Mesendoderm (in vitro differentiated cells): Measurements from ENCODE around the gene PLSCR2.

Experiments
- DNase-seq: peaks from one replicate; pipeline ENCODE4 v3.0.0; 2013
- H2AK5ac ChIP-seq: 2 replicates; pipeline ENCODE4 v1.6.1; 2013; ENCODE audit warnings: low read length, inconsistent platforms
- H2BK120ac ChIP-seq: 2 replicates; pipeline ENCODE4 v1.6.1; 2013; ENCODE audit warnings: low read depth, mild to moderate bottlenecking, low read length, moderate library complexity, mixed read lengths
- H2BK15ac ChIP-seq: replicated peaks from 2 replicates; pipeline ENCODE4 v1.6.1; 2013; ENCODE audit warnings: low read depth, mild to moderate bottlenecking, moderate library complexity
- H2BK5ac ChIP-seq: 2 replicates; pipeline ENCODE4 v1.6.1; 2013; ENCODE audit warnings: low read length, inconsistent platforms
- H3K18ac ChIP-seq: 2 replicates; pipeline ENCODE4 v1.6.1; 2013; ENCODE audit warnings: mild to moderate bottlenecking, low read length, mixed read lengths
- H3K23ac ChIP-seq: one replicate; pipeline ENCODE4 v1.6.1; 2013; ENCODE audit warnings: low read length
- H3K27ac ChIP-seq: 2 replicates; pipeline ENCODE4 v1.5.1; 2013; ENCODE audit warnings: low read depth, mild to moderate bottlenecking, inconsistent platforms, low read length, moderate library complexity
- H3K27me3 ChIP-seq: 2 replicates; pipeline ENCODE4 v1.6.1; 2013; ENCODE audit warnings: low read length, control low read depth, mild to moderate bottlenecking, inconsistent platforms; ENCODE audit not compliant: insufficient read depth, poor library complexity
- H3K36me3 ChIP-seq: 2 replicates; pipeline ENCODE4 v1.6.1; 2013; ENCODE audit warnings: low read length, inconsistent platforms; ENCODE audit not compliant: control insufficient read depth, insufficient read depth
- H3K4ac ChIP-seq: one replicate; pipeline ENCODE4 v1.6.1; 2013; ENCODE audit warnings: low read depth, mild to moderate bottlenecking, low read length, moderate library complexity
- H3K4me1 ChIP-seq: 2 replicates; pipeline ENCODE4 v1.6.1; 2013; ENCODE audit warnings: low read depth, low read length, inconsistent platforms; ENCODE audit not compliant: control insufficient read depth
- H3K4me2 ChIP-seq: 2 replicates; pipeline ENCODE4 v1.6.1; 2013; ENCODE audit warnings: low read length
- H3K4me3 ChIP-seq: 2 replicates; pipeline ENCODE4 v1.5.1; 2013; ENCODE audit warnings: mild to moderate bottlenecking, low read length
- H3K56ac ChIP-seq: one replicate; pipeline ENCODE4 v1.6.1; 2013; ENCODE audit warnings: low read length
- H3K79me1 ChIP-seq: 2 replicates; pipeline ENCODE4 v1.6.1; 2013; ENCODE audit warnings: low read length, inconsistent platforms
- H3K79me2 ChIP-seq: 2 replicates; pipeline ENCODE4 v1.6.1; 2013; ENCODE audit warnings: mild to moderate bottlenecking, low read length; ENCODE audit not compliant: control insufficient read depth, insufficient read depth
- H3K9ac ChIP-seq: 2 replicates; pipeline ENCODE4 v1.6.1; 2013; ENCODE audit warnings: low read length, inconsistent platforms
- H4K5ac ChIP-seq: one replicate; pipeline ENCODE4 v1.6.1; 2013; ENCODE audit warnings: low read length
- H4K8ac ChIP-seq: one replicate; pipeline ENCODE4 v1.6.1; 2013; ENCODE audit warnings: low read depth, mild to moderate bottlenecking, control low read depth, low read length, moderate library complexity
- WGBS: extraction: QIAGEN DNeasy Blood & Tissue Kit; methylation state at CpG from one replicate; pipeline ENCODE4 v1.1.7; 2013; ENCODE audit warnings: low lambda C conversion rate, missing lambda C conversion rate; ENCODE audit not compliant: insufficient coverage; ENCODE audit errors: extremely low coverage; 5-methylcytosine and 5-hydroxymethylcytosine counted together

PLSCR2 gene

DNA sequence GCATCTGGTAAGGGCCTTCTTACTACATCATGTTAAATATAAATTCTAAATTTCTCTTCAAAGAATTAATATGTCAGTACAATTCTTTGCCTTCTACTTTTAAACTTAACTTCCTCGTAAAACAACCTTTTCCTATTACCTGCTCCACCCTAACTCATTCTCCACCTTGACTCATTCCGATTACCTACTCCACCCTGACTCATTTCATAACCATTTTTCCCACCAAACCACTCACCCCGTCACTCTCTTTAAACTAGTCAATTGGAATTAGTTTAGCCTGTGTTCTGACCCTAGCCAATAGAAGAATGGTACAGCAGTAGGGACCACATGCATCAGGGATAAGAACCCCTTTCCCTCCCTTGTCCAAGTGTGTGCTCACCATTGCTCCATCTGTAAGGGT lies 65.6 kb downstream of the PLSCR2 start:
- Histone ChIP-seq H3K79me1 (no peaks in the 10 kb centered on the region), H3K4me3 (no peak overlapping the region)
- DNase-seq, result no peak

DNA sequence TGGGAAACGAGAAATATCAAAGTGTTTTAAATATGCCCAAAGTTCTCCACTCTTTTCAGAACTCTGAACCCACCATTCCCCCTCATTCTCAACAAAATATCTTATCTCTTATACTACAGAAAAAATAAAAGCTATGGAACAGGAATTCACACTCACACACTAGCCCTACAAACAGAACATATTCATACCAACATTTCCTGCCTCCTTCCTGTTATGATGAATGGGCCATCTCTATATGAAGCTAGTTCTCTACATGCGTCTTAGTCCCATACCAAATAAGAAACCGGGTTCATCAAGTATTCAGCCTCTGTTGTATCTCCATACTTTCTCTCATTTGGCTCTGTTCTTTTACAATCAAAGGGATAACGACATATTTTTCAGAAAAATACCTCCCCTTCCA lies 72.6 kb downstream of the PLSCR2 start:
- no peak overlapping the region for H3K4me3 ChIP-seq
- no peak overlapping the region for H2AK5ac ChIP-seq
- H2BK15ac ChIP-seq, result no peak overlapping the region
- H2BK5ac ChIP-seq, result no peak overlapping the region
- H3K56ac ChIP-seq, result no peak overlapping the region
- no peak overlapping the region for H2BK120ac ChIP-seq
- H3K79me1 ChIP-seq, result no peaks in the 10 kb centered on the region
- H4K5ac ChIP-seq, result no peak overlapping the region
- no CpG with 5 or more reads among the region's 4 CpGs for WGBS
- no peak overlapping the region for H3K23ac ChIP-seq
- H3K79me2 ChIP-seq, result no peaks in the 10 kb centered on the region
- no peak overlapping the region for H3K27ac ChIP-seq
- no peak overlapping the region for H3K9ac ChIP-seq
- no peaks in the 10 kb centered on the region for H3K27me3 ChIP-seq
- H3K4me2 ChIP-seq, result no peak overlapping the region
- H4K8ac ChIP-seq, result no peak overlapping the region
- no peaks in the 10 kb centered on the region for H3K36me3 ChIP-seq
- H3K18ac ChIP-seq, result no peak overlapping the region
- H3K4ac ChIP-seq, result no peak overlapping the region
- no peaks in the 10 kb centered on the region for H3K4me1 ChIP-seq
- DNase-seq, result no peak

More for the DNA sequence above, 65.6 kb downstream of the PLSCR2 start:
- no peak overlapping the region for H3K4ac ChIP-seq
- no peak overlapping the region for H3K4me2 ChIP-seq
- H2BK120ac ChIP-seq, result no peak overlapping the region
- H3K9ac ChIP-seq, result no peak overlapping the region
- no peak overlapping the region for H3K27ac ChIP-seq
- no peak overlapping the region for H2BK15ac ChIP-seq
- H3K23ac ChIP-seq, result no peak overlapping the region
- H3K36me3 ChIP-seq, result no peaks in the 10 kb centered on the region
- H2BK5ac ChIP-seq, result peak overlapping the region; percentile 35
- H3K4me1 ChIP-seq, result peaks cover 2% of the 10 kb centered on the region
- no peak overlapping the region for H4K5ac ChIP-seq
- H3K27me3 ChIP-seq, result no peaks in the 10 kb centered on the region
- H4K8ac ChIP-seq, result no peak overlapping the region
- no peak overlapping the region for H2AK5ac ChIP-seq
- 100% methylated on average over 3 of the region's 3 CpGs for WGBS
- H3K56ac ChIP-seq, result no peak overlapping the region
- no peaks in the 10 kb centered on the region for H3K79me2 ChIP-seq
- H3K18ac ChIP-seq, result no peak overlapping the region

DNA sequence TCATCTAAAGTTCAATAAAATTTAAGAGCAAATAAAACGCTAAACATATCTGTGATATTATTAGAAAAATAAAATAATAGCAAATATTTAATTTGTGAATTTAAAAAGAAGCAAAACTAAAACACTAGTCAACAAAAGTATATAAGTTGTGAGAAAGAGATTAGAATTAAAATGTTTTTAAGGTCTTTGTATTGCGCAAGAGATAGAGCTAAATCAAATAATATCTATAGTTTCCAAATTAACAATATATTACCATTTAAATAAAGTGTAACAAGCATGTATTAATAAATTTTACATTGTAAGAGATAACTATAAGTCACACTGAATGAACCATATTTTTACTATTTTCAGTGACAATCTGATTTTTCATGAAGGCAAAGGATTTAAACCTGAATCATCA lies 74.2 kb downstream of the PLSCR2 start:
- H3K36me3 ChIP-seq, result no peaks in the 10 kb centered on the region
- H3K23ac ChIP-seq, result no peak overlapping the region
- H3K4ac ChIP-seq, result no peak overlapping the region
- H3K9ac ChIP-seq, result no peak overlapping the region
- no peak overlapping the region for H2BK120ac ChIP-seq
- WGBS, result no CpG with 5 or more reads among the region's 2 CpGs
- H3K4me3 ChIP-seq, result no peak overlapping the region
- no peak overlapping the region for H4K8ac ChIP-seq
- H2AK5ac ChIP-seq, result no peak overlapping the region
- DNase-seq, result no peak
- H3K4me2 ChIP-seq, result no peak overlapping the region
- no peak overlapping the region for H3K56ac ChIP-seq
- H2BK15ac ChIP-seq, result no peak overlapping the region
- H3K27ac ChIP-seq, result no peak overlapping the region
- H3K79me2 ChIP-seq, result no peaks in the 10 kb centered on the region
- H4K5ac ChIP-seq, result no peak overlapping the region
- H3K18ac ChIP-seq, result no peak overlapping the region
- H3K4me1 ChIP-seq, result no peaks in the 10 kb centered on the region
- no peaks in the 10 kb centered on the region for H3K79me1 ChIP-seq
- no peak overlapping the region for H2BK5ac ChIP-seq
- no peaks in the 10 kb centered on the region for H3K27me3 ChIP-seq

DNA sequence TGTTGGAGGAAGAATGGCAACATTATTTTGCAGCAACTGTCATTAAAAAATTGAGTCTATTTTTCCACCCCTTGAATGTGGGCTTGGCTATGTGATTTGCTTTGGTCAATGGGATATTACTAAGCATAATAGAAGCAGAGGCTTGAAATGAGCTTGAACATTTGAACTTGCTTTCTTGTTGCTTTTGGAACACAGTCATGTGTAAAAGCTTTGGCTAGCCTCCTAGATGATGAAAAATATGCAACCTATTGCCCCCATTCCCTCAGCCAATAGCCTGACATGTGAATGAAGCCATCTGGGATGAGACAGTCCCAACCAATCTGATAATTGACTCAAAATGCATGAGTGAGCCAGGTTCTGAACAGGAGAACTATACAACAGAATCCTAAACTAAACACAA lies 78.4 kb downstream of the PLSCR2 start:
- Histone ChIP-seq H3K9ac (no peak overlapping the region), H2AK5ac (no peak overlapping the region), H3K18ac (no peak overlapping the region), H3K4me3 (no peak overlapping the region), H3K79me2 (no peaks in the 10 kb centered on the region), H4K5ac (no peak overlapping the region), H2BK5ac (no peak overlapping the region), H2BK120ac (no peak overlapping the region), H4K8ac (no peak overlapping the region), H3K36me3 (no peaks in the 10 kb centered on the region), H3K79me1 (no peaks in the 10 kb centered on the region), H3K23ac (no peak overlapping the region), H3K4me2 (no peak overlapping the region), H2BK15ac (no peak overlapping the region), H3K27me3 (no peaks in the 10 kb centered on the region), H3K27ac (no peak overlapping the region), H3K4me1 (no peaks in the 10 kb centered on the region), H3K56ac (no peak overlapping the region), H3K4ac (no peak overlapping the region)
- DNase-seq, result no peak

GRCh38 chr3:146390006-146390772 lies 79.2 kb downstream of the PLSCR2 start:
- H3K4ac ChIP-seq, result no peak overlapping the region
- H3K4me2 ChIP-seq, result no peak overlapping the region
- H3K27ac ChIP-seq, result no peak overlapping the region
- H2BK5ac ChIP-seq, result no peak overlapping the region
- WGBS, result no CpG with 5 or more reads among the region's 2 CpGs
- H3K36me3 ChIP-seq, result no peaks in the 10 kb centered on the region
- no peak overlapping the region for H3K18ac ChIP-seq
- DNase-seq, result no peak
- H4K5ac ChIP-seq, result no peak overlapping the region
- H3K79me2 ChIP-seq, result no peaks in the 10 kb centered on the region
- no peak overlapping the region for H4K8ac ChIP-seq
- no peak overlapping the region for H3K23ac ChIP-seq
- no peaks in the 10 kb centered on the region for H3K27me3 ChIP-seq
- H3K9ac ChIP-seq, result no peak overlapping the region
- H3K4me3 ChIP-seq, result no peak overlapping the region
- H3K79me1 ChIP-seq, result no peaks in the 10 kb centered on the region
- H3K56ac ChIP-seq, result no peak overlapping the region
- H2AK5ac ChIP-seq, result no peak overlapping the region
- no peak overlapping the region for H2BK120ac ChIP-seq
- H2BK15ac ChIP-seq, result no peak overlapping the region
- H3K4me1 ChIP-seq, result no peaks in the 10 kb centered on the region

GRCh38 chr3:146387566-146387965 lies 81.8 kb downstream of the PLSCR2 start:
- DNase-seq, result no peak
- no CpG with 5 or more reads among the region's 2 CpGs for WGBS
- Histone ChIP-seq H2BK15ac (no peak overlapping the region), H3K79me2 (no peaks in the 10 kb centered on the region), H3K56ac (no peak overlapping the region), H3K36me3 (no peaks in the 10 kb centered on the region), H2AK5ac (no peak overlapping the region), H3K4me3 (no peak overlapping the region), H3K18ac (peak overlapping the region; percentile 75), H2BK120ac (no peak overlapping the region), H3K79me1 (no peaks in the 10 kb centered on the region), H4K8ac (no peak overlapping the region), H3K4me1 (no peaks in the 10 kb centered on the region), H4K5ac (no peak overlapping the region), H3K4ac (no peak overlapping the region), H3K23ac (no peak overlapping the region), H2BK5ac (no peak overlapping the region), H3K27me3 (no peaks in the 10 kb centered on the region), H3K4me2 (no peak overlapping the region), H3K27ac (no peak overlapping the region), H3K9ac (no peak overlapping the region)
